Upper lobe of left lung (tissue), 4 donors: Measurements from ENCODE around the gene DFFA.

Source experiments
- EP300 ChIP-seq, 4 donors: sonication (generic); formaldehyde crosslinking; IDR thresholded peaks; one replicate each; pipeline ENCODE4 v1.5.1; 2017; ENCODE audit warnings: antibody characterized with exemption in 4 of 4, control low read depth in 2 of 4
- POLR2A ChIP-seq, 4 donors: fragments of 450-650 bp; IDR thresholded peaks; one replicate each; pipeline ENCODE4 v1.5.1; 2016 to 2017; ENCODE audit warnings: antibody characterized with exemption in 4 of 4, mild to moderate bottlenecking in 2 of 4
- POLR2AphosphoS5 ChIP-seq, 2 donors: sonication (generic); formaldehyde crosslinking; IDR thresholded peaks; one replicate each; pipeline ENCODE4 v1.5.1; 2017; ENCODE audit warnings: antibody characterized with exemption in 2 of 2
- TF ChIP-seq, protein P1 (sequence below), 6 experiments: fragments of 450-650 bp in 4 of 6; fragments of 200-600 bp in 2 of 6; sonication (generic) in 2 of 6; IDR thresholded peaks; one replicate each; pipeline ENCODE4 v1.5.1; 2016 to 2019; ENCODE audit warnings: antibody characterized with exemption in 6 of 6

DNA sequence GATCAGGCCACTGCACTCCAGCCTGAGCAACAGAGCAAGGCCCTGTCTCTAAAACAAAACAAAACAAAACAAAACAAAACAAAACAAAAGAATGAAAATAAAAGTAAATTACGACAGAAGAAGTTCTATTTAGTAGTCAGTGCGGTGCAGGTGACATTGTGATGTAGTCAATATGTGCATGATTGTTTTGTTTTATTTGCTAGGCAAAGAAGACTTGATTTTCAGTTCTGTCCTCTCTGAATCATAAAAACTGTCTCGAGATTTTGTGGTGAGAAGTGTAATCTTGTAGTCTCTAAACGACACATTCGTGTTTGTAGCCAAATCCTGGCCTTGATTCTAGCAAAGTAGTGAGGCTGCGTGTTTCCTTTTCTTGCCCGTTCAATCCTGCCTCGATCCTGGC is 25.9 kb upstream of the DFFA start:
- TF ChIP-seq POLR2A (IDR thresholded peaks at IDR 0.05) (no peak), POLR2AphosphoS5 (IDR thresholded peaks at IDR 0.05) (no peak), EP300 (IDR thresholded peaks at IDR 0.05) (no peak)
- TF ChIP-seq, protein P1, sequence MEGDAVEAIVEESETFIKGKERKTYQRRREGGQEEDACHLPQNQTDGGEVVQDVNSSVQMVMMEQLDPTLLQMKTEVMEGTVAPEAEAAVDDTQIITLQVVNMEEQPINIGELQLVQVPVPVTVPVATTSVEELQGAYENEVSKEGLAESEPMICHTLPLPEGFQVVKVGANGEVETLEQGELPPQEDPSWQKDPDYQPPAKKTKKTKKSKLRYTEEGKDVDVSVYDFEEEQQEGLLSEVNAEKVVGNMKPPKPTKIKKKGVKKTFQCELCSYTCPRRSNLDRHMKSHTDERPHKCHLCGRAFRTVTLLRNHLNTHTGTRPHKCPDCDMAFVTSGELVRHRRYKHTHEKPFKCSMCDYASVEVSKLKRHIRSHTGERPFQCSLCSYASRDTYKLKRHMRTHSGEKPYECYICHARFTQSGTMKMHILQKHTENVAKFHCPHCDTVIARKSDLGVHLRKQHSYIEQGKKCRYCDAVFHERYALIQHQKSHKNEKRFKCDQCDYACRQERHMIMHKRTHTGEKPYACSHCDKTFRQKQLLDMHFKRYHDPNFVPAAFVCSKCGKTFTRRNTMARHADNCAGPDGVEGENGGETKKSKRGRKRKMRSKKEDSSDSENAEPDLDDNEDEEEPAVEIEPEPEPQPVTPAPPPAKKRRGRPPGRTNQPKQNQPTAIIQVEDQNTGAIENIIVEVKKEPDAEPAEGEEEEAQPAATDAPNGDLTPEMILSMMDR (IDR thresholded peaks at IDR 0.05) = no peak
